NCI-H2171 treated with DMSO at 0.1 percent for 48 hours (cell line): ENCODE results near the gene CIPC.

Experiments
- DNase-seq: peaks from one replicate; lab custom pipeline; 2025; lab: John Stamatoyannopoulos, UW

CIPC gene

DNA sequence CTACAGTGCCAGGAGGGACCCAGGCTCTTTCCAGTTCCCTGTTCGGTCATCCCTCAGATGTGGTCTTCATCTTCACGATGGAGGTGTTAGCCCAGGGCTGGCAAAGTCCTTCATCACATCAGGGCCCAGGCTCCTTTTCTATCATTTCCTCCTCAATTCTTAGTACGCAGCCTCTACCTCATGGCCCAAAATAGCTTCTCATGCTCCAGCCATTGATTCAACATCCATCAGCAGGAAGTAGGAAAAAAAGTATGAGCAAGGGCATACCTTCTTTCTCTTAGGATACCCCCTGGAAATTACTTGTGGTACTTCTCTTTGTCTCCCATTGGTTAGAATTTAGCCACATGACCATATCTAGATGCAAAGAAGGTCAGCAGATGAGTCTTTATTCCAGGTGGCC is 55.7 kb downstream of the CIPC start:
- no peak for DNase-seq

GRCh38 chr14:77154421-77154820 is 56.4 kb downstream of the CIPC start:
- DNase-seq, result no peak

DNA sequence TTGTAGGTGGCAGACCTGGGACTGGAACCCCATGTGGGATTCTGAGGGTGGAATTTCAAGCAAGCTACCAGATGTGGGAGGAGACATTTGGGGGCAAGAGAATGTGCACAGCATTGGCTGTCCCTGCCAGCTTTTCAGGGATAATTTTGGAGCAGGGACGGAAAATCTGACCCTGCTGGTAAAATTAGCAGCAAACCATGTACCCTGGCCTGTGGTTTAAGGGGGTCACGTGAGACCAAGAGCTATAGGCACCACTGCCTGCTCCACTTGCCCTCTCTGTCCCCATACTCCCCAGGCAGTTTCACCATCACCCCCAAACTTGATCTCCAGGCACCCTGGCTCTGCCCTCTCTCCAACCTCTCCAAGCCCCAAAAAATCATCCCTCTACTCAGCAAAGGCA is 57.0 kb downstream of the CIPC start:
- no peak for DNase-seq

DNA sequence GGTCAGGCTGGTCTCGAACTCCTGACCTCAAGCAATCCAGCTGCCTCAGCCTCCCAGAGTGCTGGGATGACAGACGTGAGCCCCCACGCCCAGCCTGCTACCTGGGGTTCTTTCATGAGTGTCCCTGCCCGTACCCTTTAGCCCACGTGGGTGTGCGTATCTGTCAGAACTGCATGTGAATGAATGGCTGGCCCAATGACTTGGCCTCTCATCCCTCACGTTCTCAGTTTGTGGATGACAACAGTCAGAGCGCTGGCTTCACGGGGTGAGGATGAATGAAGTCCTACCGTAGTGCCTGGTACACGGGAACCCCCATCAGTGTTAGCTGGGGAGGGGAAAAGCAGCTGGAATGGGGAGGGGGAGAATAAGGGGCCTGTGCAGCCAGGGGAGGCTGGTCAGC is 59.7 kb downstream of the CIPC start:
- no peak for DNase-seq

- DNase-seq, result peak; percentile 95
Observed at GRCh38 chr14:77158175-77158881, 60.3 kb downstream of the CIPC start.

- peak; percentile 76 for DNase-seq
Observed at GRCh38 chr14:77158882-77159255, 60.8 kb downstream of the CIPC start.

- no peak for DNase-seq
Observed at GRCh38 chr14:77161011-77161410, 63.0 kb downstream of the CIPC start.
